Colonic mucosa (tissue), 4 donors: ENCODE data around the gene OR4E2. TPM values are rescaled to one million over a fixed set of nuclear protein-coding genes. Genes with fewer than 3 reads are reported as not detected.

Source experiments
- DNase-seq: peaks from one replicate; pipeline ENCODE4 v3.0.0-alpha.2; 2020
- H3K27ac ChIP-seq: fragments of 200-600 bp; one replicate; pipeline ENCODE4 v1.8.0; 2021
- H3K27me3 ChIP-seq: fragments of 200-600 bp; one replicate; pipeline ENCODE4 v1.8.0; 2021
- H3K36me3 ChIP-seq: fragments of 200-600 bp; one replicate; pipeline ENCODE4 v1.8.0; 2021
- H3K4me1 ChIP-seq: fragments of 200-600 bp; one replicate; pipeline ENCODE4 v1.8.0; 2021; ENCODE audit warnings: mild to moderate bottlenecking
- H3K4me3 ChIP-seq: fragments of 200-600 bp; one replicate; pipeline ENCODE4 v1.8.0; 2021
- H3K9ac ChIP-seq, 2 donors: one replicate each; pipeline ENCODE4 v1.7.0; 2013; ENCODE audit warnings: control low read depth in 2 of 2, low read depth in 2 of 2, low read length in 2 of 2
- H3K9me3 ChIP-seq: fragments of 200-600 bp; one replicate; pipeline ENCODE4 v1.8.0; 2021
- intact Hi-C: fragments of 100-400 bp; cut with DNase I; formaldehyde crosslinking; loops from one replicate; pipeline ENCODE4 v1.14.1; 2022
- total RNA-seq, 2 donors: library from RNA; stranded (reverse); fragmentation: NEBNext Ultra II Directional in 1 of 2; extraction: Animal tissue kit (Norgen Biotek cat#: 25700) in 1 of 2; gene quantifications; one replicate each; pipeline ENCODE4 v1.2.1, GENCODE V29; 2021
- TF ChIP-seq, protein P1 (sequence below): fragments of 200-600 bp; IDR thresholded peaks from one replicate; pipeline ENCODE4 v1.8.0; 2022; ENCODE audit warnings: antibody characterized with exemption, mild to moderate bottlenecking
- donor health status: healthy.
- donor health status: DM: no; HTN: no; CAD: no.
- donor health status: DM: no; HTN: no; CAD: no.

The OR4E2 gene
- total RNA-seq, 2 donors from 2014 or later, result not detected

DNA sequence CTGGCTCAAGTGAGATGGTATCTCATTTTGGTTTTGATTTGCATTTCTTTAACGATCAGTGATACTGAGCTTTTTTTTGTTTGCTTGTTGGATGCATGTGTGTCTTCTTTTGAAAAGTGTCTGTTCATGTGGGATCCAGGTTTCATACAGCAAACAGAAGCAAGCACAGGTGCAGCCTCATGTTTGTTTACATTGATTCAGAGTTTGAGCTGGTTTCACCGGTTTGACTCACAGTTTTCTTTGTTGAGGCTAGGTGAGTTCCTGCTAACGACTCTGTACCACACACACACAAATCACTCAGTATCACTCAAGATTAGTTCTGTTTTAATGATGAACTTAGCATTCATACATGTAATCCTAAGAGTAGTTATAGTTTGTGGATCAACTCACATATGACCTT, 22.6 kb upstream of the OR4E2 start:
- intact Hi-C loops, result no loop called here
- H3K9me3 ChIP-seq, result no peaks in the 10 kb centered on the region
- no peak overlapping the region for H3K27ac ChIP-seq
- TF ChIP-seq, protein P1, sequence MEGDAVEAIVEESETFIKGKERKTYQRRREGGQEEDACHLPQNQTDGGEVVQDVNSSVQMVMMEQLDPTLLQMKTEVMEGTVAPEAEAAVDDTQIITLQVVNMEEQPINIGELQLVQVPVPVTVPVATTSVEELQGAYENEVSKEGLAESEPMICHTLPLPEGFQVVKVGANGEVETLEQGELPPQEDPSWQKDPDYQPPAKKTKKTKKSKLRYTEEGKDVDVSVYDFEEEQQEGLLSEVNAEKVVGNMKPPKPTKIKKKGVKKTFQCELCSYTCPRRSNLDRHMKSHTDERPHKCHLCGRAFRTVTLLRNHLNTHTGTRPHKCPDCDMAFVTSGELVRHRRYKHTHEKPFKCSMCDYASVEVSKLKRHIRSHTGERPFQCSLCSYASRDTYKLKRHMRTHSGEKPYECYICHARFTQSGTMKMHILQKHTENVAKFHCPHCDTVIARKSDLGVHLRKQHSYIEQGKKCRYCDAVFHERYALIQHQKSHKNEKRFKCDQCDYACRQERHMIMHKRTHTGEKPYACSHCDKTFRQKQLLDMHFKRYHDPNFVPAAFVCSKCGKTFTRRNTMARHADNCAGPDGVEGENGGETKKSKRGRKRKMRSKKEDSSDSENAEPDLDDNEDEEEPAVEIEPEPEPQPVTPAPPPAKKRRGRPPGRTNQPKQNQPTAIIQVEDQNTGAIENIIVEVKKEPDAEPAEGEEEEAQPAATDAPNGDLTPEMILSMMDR, result no peak
- H3K27me3 ChIP-seq, result no peaks in the 10 kb centered on the region
- no peak for DNase-seq
- H3K36me3 ChIP-seq, result no peaks in the 10 kb centered on the region
- no peaks in the 10 kb centered on the region for H3K4me1 ChIP-seq
- no peak overlapping the region for H3K4me3 ChIP-seq
- H3K9ac ChIP-seq, result no peak overlapping the region

DNA sequence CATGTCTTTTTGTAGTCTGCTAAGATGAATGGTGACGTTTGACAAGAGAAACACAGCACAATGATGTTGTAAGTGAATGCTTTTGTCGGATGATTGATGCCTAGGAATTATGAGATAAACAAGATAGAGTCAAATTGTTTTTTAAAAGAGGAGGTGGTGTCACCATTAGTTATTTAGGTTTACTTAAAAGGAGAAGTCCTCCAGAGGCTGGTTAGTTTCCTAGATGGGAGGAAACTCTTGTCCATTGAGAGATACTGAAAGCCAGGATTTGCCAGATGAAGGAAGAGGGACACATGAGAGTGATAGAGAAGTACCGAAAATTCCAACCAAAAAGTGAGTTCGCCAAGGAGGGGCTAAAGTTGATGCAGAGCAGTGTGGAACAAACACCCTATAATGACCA, 18.8 kb upstream of the OR4E2 start, which contains the start of gene OR10G2:
OR10G2 (minus strand) TSS at position 101 of the 400 bp plus-strand sequence; CDS start at position 3, 98 bp downstream.
- DNase-seq, result no peak
- no peaks in the 10 kb centered on the region for H3K4me1 ChIP-seq
- H3K9me3 ChIP-seq, result no peaks in the 10 kb centered on the region
- no peaks in the 10 kb centered on the region for H3K27me3 ChIP-seq
- no peak within 1 kb of the TSS for H3K9ac ChIP-seq
- TF ChIP-seq, protein P1, result no peak
- H3K27ac ChIP-seq, result no peak within 1 kb of the TSS
- H3K36me3 ChIP-seq, result no peaks in the 10 kb centered on the region
- intact Hi-C loops, result no loop called here
- no peak within 1 kb of the TSS for H3K4me3 ChIP-seq

DNA sequence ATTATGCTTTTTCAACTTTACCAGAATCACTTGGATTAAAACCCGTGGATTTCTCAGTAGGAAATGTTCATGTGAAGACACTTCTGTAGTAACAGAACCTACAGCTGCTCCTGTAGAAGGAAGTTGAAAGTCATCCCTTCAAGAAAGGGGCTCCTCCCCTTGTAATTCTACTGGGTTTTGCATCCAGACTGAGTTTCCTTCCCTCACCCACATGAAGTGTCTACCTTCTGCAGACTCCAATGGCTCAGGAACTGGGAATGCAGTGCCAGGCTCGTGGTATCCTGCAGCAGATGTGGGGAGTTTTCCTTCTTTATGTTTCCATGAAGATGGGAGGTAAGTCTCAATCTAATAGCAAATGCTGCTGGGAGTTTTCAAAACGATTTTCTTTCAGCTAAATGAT, 11.0 kb upstream of the OR4E2 start:
- Histone ChIP-seq H3K9ac (no peak overlapping the region), H3K36me3 (no peaks in the 10 kb centered on the region), H3K4me1 (no peaks in the 10 kb centered on the region), H3K9me3 (no peaks in the 10 kb centered on the region), H3K27ac (no peak overlapping the region), H3K27me3 (no peaks in the 10 kb centered on the region), H3K4me3 (no peak overlapping the region)
- no peak for DNase-seq
- TF ChIP-seq, protein P1, result no peak
- intact Hi-C loops, result loop anchor here (5.0 kb wide), 1 partner anchor 90 kb away; no protein-coding TSS in a partner anchor

DNA sequence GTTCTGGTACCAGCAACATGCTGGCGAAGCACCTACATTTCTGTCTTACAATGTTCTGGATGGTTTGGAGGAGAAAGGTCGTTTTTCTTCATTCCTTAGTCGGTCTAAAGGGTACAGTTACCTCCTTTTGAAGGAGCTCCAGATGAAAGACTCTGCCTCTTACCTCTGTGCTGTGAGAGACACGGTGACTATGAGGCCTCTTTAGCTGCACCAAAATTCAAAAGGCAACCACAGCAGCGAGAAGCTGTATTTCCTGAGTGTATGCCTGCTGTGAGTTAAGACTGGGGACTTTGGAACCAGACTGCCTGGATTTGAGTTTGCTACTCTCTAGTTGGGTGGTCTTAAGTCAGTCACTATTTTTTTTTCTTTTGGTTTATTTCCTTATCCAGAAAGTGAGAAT, 10.2 kb upstream of the OR4E2 start:
- no peaks in the 10 kb centered on the region for H3K36me3 ChIP-seq
- DNase-seq, result no peak
- intact Hi-C loops, result loop anchor here (5.0 kb wide), 1 partner anchor 89 kb away; no protein-coding TSS in a partner anchor
- no peaks in the 10 kb centered on the region for H3K4me1 ChIP-seq
- TF ChIP-seq, protein P1, result no peak
- no peaks in the 10 kb centered on the region for H3K9me3 ChIP-seq
- no peak overlapping the region for H3K4me3 ChIP-seq
- H3K27ac ChIP-seq, result no peak overlapping the region
- no peak overlapping the region for H3K9ac ChIP-seq
- H3K27me3 ChIP-seq, result no peaks in the 10 kb centered on the region

DNA sequence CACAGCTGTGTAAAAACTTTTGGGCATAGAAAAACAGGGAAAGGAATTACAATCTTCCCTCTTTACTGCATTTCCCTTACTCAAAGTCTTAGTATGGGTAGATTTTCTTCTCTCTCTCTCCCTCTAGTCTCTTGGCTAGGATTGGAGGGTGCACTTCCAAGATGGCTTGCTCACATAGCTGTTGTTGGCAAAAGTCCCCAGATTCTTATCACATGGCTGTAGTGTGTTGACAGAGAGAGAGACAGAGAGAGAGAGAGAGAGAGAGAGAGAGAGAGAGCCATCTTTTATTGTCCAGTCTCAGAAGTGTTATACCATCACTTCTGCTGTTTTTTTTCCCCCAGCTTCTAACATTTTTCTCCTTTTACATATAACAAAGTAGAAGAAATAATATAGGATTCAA, 6.3 kb upstream of the OR4E2 start:
- H3K9me3 ChIP-seq, result no peaks in the 10 kb centered on the region
- H3K36me3 ChIP-seq, result no peaks in the 10 kb centered on the region
- no peak overlapping the region for H3K9ac ChIP-seq
- H3K27ac ChIP-seq, result no peak overlapping the region
- no peak overlapping the region for H3K4me3 ChIP-seq
- TF ChIP-seq, protein P1, result no peak
- no peaks in the 10 kb centered on the region for H3K4me1 ChIP-seq
- intact Hi-C loops, result no loop called here
- H3K27me3 ChIP-seq, result no peaks in the 10 kb centered on the region
- no peak for DNase-seq
